Keratinocyte (primary cell): ENCODE data around the gene IRF6. TPM values are rescaled to one million over a fixed set of nuclear protein-coding genes. Genes with fewer than 3 reads are reported as not detected.

Experiments
- DNase-seq: peaks from one replicate; pipeline ENCODE4 v3.0.0-alpha.2; 2011; ENCODE audit warnings: low read depth, missing footprints, low spot score
- FAIRE-seq: peaks from 2 replicates; lab custom pipeline; 2011; peaks lifted over from hg19 to GRCh38; lab: Jason Lieb, UNC
- H2AFZ ChIP-seq: 2 replicates; pipeline ENCODE4 v1.6.0; 2012; ENCODE audit warnings: low read length, control low read depth, inconsistent platforms; ENCODE audit not compliant: control insufficient read depth
- H3K27ac ChIP-seq: 2 replicates; pipeline ENCODE4 v1.5.1; 2011; ENCODE audit warnings: low read length; ENCODE audit not compliant: control insufficient read depth, insufficient read depth
- H3K27me3 ChIP-seq: 3 replicates; pipeline ENCODE4 v1.6.0; 2011; ENCODE audit warnings: low read length; ENCODE audit not compliant: control insufficient read depth, insufficient read depth; ENCODE audit errors: extremely low read depth
- H3K36me3 ChIP-seq, 2 experiments: 2 replicates in 1 of 2; 3 replicates in 1 of 2; pipeline ENCODE4 v1.5.1; 2011; ENCODE audit warnings: low read length in 2 of 2, mild to moderate bottlenecking in 1 of 2; ENCODE audit not compliant: control insufficient read depth in 2 of 2, insufficient read depth in 2 of 2; ENCODE audit errors: extremely low read depth in 1 of 2
- H3K4me1 ChIP-seq: 3 replicates; pipeline ENCODE4 v1.5.1; 2011; ENCODE audit warnings: low read length; ENCODE audit not compliant: control insufficient read depth, insufficient read depth; ENCODE audit errors: extremely low read depth
- H3K4me2 ChIP-seq: 3 replicates; pipeline ENCODE4 v1.6.0; 2011; ENCODE audit warnings: low read depth, low read length; ENCODE audit not compliant: control insufficient read depth, insufficient read depth; ENCODE audit errors: extremely low read depth
- H3K4me3 ChIP-seq, 3 experiments: fragments of 200-600 bp in 1 of 3; sonication (generic) in 1 of 3; 2 replicates in 2 of 3; 3 replicates in 1 of 3; pipeline ENCODE4 v1.5.1; 2011 to 2016; ENCODE audit warnings: low read length in 3 of 3, mild to moderate bottlenecking in 3 of 3, control low read depth in 2 of 3, inconsistent platforms in 1 of 3, low read depth in 1 of 3, mixed read lengths in 1 of 3, mixed run types in 1 of 3, moderate library complexity in 1 of 3; ENCODE audit not compliant: control insufficient read depth in 2 of 3, insufficient read depth in 2 of 3; ENCODE audit errors: extremely low read depth in 1 of 3
- H3K79me2 ChIP-seq: 2 replicates; pipeline ENCODE4 v1.6.0; 2012; ENCODE audit warnings: low read length; ENCODE audit not compliant: control insufficient read depth, insufficient read depth
- H3K9ac ChIP-seq: 3 replicates; pipeline ENCODE4 v1.6.0; 2011; ENCODE audit warnings: low read length; ENCODE audit not compliant: control insufficient read depth, insufficient read depth; ENCODE audit errors: extremely low read depth
- H3K9me1 ChIP-seq: 3 replicates; pipeline ENCODE4 v1.6.0; 2011; ENCODE audit warnings: low read length; ENCODE audit not compliant: control insufficient read depth, insufficient read depth; ENCODE audit errors: extremely low read depth
- H3K9me3 ChIP-seq: 2 replicates; pipeline ENCODE4 v1.5.1; 2012; ENCODE audit warnings: low read depth, low read length; ENCODE audit not compliant: control insufficient read depth
- H4K20me1 ChIP-seq: 3 replicates; pipeline ENCODE4 v1.6.0; 2011; ENCODE audit warnings: low read length; ENCODE audit not compliant: control insufficient read depth, insufficient read depth; ENCODE audit errors: extremely low read depth
- CTCF ChIP-seq, 3 experiments: IDR thresholded peaks in 1 of 3; conservative IDR thresholded peaks in 1 of 3; optimal IDR thresholded peaks in 1 of 3; 2 replicates in 2 of 3; 3 replicates in 1 of 3; pipeline versions ENCODE3 to v1.5.1; 2011; ENCODE audit warnings: low read length in 3 of 3, mild to moderate bottlenecking in 3 of 3, moderate library complexity in 2 of 3, control low read depth in 1 of 3, inconsistent platforms in 1 of 3; ENCODE audit not compliant: insufficient read depth in 2 of 3; ENCODE audit errors: extremely low read depth in 1 of 3
- EZH2 ChIP-seq: IDR thresholded peaks from one replicate; pipeline ENCODE4 v1.6.1; 2012; ENCODE audit warnings: inconsistent platforms, mild to moderate bottlenecking, low read length, moderate library complexity
- dilution Hi-C: fragments of 300-500 bp; cut with MboI; formaldehyde crosslinking; loops from one replicate; pipeline ENCODE4 v1.7.0; 2020; ENCODE audit warnings: low sequenced_read_pairs; ENCODE audit not compliant: extremely low pct_ligation_motif_present
- polyA plus RNA-seq, 5 experiments: library from polyadenylated mRNA; depleted of rRNA in 3 of 5; stranded (reverse) in 3 of 5; stranded (forward) in 1 of 5; unstranded in 1 of 5; fragments of >200 nt; gene quantifications; 1 replicate in 1 of 5; 2 replicates in 3 of 5; 3 replicates in 1 of 5; pipeline versions ENCODE4 v1.2.1 to v1.2.3, GENCODE V29; 2011 to 2012; ENCODE audit warnings: missing spikeins in 2 of 5, low read depth in 1 of 5, low replicate concordance in 1 of 5

IRF6 gene
- polyA plus RNA-seq, 1 donor (not counting 4 experiments of a cell fraction or from before 2014, with no cell fraction given): 476 TPM

DNA sequence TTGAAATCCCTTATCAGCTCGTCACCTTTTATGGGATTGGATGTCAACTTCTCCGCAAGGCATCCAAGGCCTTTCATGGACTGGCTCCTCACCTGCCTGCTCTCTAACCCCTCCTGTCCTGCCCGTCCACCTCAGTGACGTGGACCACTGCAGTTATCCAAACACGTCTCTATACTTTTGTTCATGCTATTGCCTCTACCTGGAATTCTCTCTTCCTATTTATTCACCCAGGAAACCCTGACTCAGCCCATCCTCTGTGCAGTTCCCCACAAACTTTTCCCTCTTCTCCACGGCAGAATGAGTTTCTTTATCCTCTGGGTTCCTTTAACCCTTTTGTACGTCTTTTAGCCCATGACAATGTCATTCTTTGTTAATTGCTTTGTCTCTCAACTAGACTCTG lies 16.8 kb upstream of the IRF6 start:
- TF ChIP-seq CTCF (optimal IDR thresholded peaks at IDR 0.05 in 1 of 3, IDR thresholded peaks at IDR 0.05 in 1 of 3, conservative IDR thresholded peaks at IDR 0.05 in 1 of 3; ENCODE audit: extremely low read depth in 1 of 3, insufficient read depth in 2 of 3, low read length in 3 of 3) (no peak), EZH2 (no peak)
- Histone ChIP-seq H3K9me3 (no peaks in the 10 kb centered on the region), H3K4me2 (peak overlapping the region; percentile 88), H2AFZ (peak overlapping the region; percentile 38), H3K79me2 (peaks cover 2% of the 10 kb centered on the region), H3K9me1 (no peaks in the 10 kb centered on the region), H3K27me3 (no peaks in the 10 kb centered on the region), H4K20me1 (no peaks in the 10 kb centered on the region), H3K36me3 (no peaks in the 10 kb centered on the region), H3K9ac (peak overlapping the region; percentile 93), H3K4me1 (peaks cover 56% of the 10 kb centered on the region), H3K27ac (peak overlapping the region; percentile 92), H3K4me3 (peak overlapping the region in 2 of 3 experiments; percentile 46 to 60)
- no peak for FAIRE-seq
- dilution Hi-C loops: no loop called here
- DNase-seq: no peak

GRCh38 chr1:209820986-209821385 lies 15.0 kb upstream of the IRF6 start:
- Histone ChIP-seq H2AFZ (no peak overlapping the region), H3K4me2 (no peak overlapping the region), H3K9me3 (no peaks in the 10 kb centered on the region), H3K27me3 (no peaks in the 10 kb centered on the region), H3K9ac (no peak overlapping the region), H3K4me1 (peaks cover 55% of the 10 kb centered on the region), H3K27ac (peak overlapping the region; percentile 29), H3K36me3 (no peaks in the 10 kb centered on the region), H3K4me3 (no peak overlapping the region), H3K79me2 (no peaks in the 10 kb centered on the region), H4K20me1 (no peaks in the 10 kb centered on the region), H3K9me1 (no peaks in the 10 kb centered on the region)
- DNase-seq: no peak
- dilution Hi-C loops: no loop called here
- TF ChIP-seq CTCF (optimal IDR thresholded peaks at IDR 0.05 in 1 of 3, IDR thresholded peaks at IDR 0.05 in 1 of 3, conservative IDR thresholded peaks at IDR 0.05 in 1 of 3; ENCODE audit: extremely low read depth in 1 of 3, insufficient read depth in 2 of 3, low read length in 3 of 3): no peak
- TF ChIP-seq EZH2: no peak
- no peak for FAIRE-seq
